Osteoblast (primary cell): Measurements from ENCODE around the gene RPLP2. TPM values are rescaled to one million over a fixed set of nuclear protein-coding genes. Genes with fewer than 3 reads are reported as not detected.
A peak's percentile ranks its signal among the peaks of the same experiment; 100 is the strongest.

Experiments
- DNase-seq: peaks from one replicate; pipeline ENCODE4 v3.0.0; 2011; ENCODE audit warnings: low spot score, mixed read lengths; ENCODE audit not compliant: insufficient read length; ENCODE audit errors: missing footprints
- H2AFZ ChIP-seq: 2 replicates; pipeline ENCODE4 v1.6.0; 2011; ENCODE audit warnings: mild to moderate bottlenecking, low read length
- H3K27ac ChIP-seq: 2 replicates; pipeline ENCODE4 v1.5.1; 2011; ENCODE audit warnings: mild to moderate bottlenecking, low read depth, low read length, moderate library complexity
- H3K27me3 ChIP-seq: 2 replicates; pipeline ENCODE4 v1.6.0; 2012; ENCODE audit warnings: mild to moderate bottlenecking, control low read depth, inconsistent platforms, low read length, moderate library complexity; ENCODE audit not compliant: insufficient read depth
- H3K36me3 ChIP-seq: 2 replicates; pipeline ENCODE4 v1.5.1; 2011; ENCODE audit warnings: mild to moderate bottlenecking, low read length, control low read depth, moderate library complexity; ENCODE audit not compliant: insufficient read depth
- H3K4me1 ChIP-seq: 2 replicates; pipeline ENCODE4 v1.5.1; 2011; ENCODE audit warnings: mild to moderate bottlenecking, low read length, control low read depth, moderate library complexity; ENCODE audit not compliant: insufficient read depth
- H3K4me2 ChIP-seq: 2 replicates; pipeline ENCODE4 v1.6.0; 2011; ENCODE audit warnings: mild to moderate bottlenecking, low read length; ENCODE audit not compliant: insufficient read depth
- H3K4me3 ChIP-seq: fragments of 200-600 bp; sonication (generic); 3 replicates; pipeline ENCODE4 v1.5.1; 2012; ENCODE audit warnings: mild to moderate bottlenecking, low read length, inconsistent platforms; ENCODE audit not compliant: insufficient read depth
- H3K79me2 ChIP-seq: 2 replicates; pipeline ENCODE4 v1.6.0; 2012; ENCODE audit warnings: mild to moderate bottlenecking, low read length, control low read depth, inconsistent platforms; ENCODE audit not compliant: insufficient read depth
- H3K9me3 ChIP-seq: 2 replicates; pipeline ENCODE4 v1.5.1; 2011; ENCODE audit warnings: low read depth, low read length, control low read depth
- H4K20me1 ChIP-seq: 2 replicates; pipeline ENCODE4 v1.6.0; 2012; ENCODE audit warnings: mild to moderate bottlenecking, low read length, control low read depth; ENCODE audit not compliant: insufficient read depth
- total RNA-seq: library from RNA; depleted of rRNA; stranded (reverse); fragments of >200 nt; gene quantifications from 2 replicates; pipeline ENCODE4 v1.2.3, GENCODE V29; 2012
- TF ChIP-seq, protein P1 (sequence below): IDR thresholded peaks from 2 replicates; pipeline ENCODE4 v1.5.1; 2011; ENCODE audit warnings: mild to moderate bottlenecking, low read depth, low read length, moderate library complexity; ENCODE audit errors: extremely low read depth

Gene RPLP2
- total RNA-seq, 1 donor, result 386 TPM

GRCh38 chr11:790721-791564 lies 18.8 kb upstream of the RPLP2 start:
- H3K4me1 ChIP-seq, result peaks cover 7% of the 10 kb centered on the region
- H2AFZ ChIP-seq, result no peak overlapping the region
- peak; percentile 95 for DNase-seq
- TF ChIP-seq, protein P1, sequence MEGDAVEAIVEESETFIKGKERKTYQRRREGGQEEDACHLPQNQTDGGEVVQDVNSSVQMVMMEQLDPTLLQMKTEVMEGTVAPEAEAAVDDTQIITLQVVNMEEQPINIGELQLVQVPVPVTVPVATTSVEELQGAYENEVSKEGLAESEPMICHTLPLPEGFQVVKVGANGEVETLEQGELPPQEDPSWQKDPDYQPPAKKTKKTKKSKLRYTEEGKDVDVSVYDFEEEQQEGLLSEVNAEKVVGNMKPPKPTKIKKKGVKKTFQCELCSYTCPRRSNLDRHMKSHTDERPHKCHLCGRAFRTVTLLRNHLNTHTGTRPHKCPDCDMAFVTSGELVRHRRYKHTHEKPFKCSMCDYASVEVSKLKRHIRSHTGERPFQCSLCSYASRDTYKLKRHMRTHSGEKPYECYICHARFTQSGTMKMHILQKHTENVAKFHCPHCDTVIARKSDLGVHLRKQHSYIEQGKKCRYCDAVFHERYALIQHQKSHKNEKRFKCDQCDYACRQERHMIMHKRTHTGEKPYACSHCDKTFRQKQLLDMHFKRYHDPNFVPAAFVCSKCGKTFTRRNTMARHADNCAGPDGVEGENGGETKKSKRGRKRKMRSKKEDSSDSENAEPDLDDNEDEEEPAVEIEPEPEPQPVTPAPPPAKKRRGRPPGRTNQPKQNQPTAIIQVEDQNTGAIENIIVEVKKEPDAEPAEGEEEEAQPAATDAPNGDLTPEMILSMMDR, result no peak
- H4K20me1 ChIP-seq, result peaks cover 7% of the 10 kb centered on the region
- peaks cover 3% of the 10 kb centered on the region for H3K79me2 ChIP-seq
- no peaks in the 10 kb centered on the region for H3K9me3 ChIP-seq
- no peak overlapping the region for H3K27ac ChIP-seq
- H3K27me3 ChIP-seq, result peaks cover 5% of the 10 kb centered on the region
- H3K36me3 ChIP-seq, result no peaks in the 10 kb centered on the region
- no peak overlapping the region for H3K4me3 ChIP-seq
- no peak overlapping the region for H3K4me2 ChIP-seq

DNA sequence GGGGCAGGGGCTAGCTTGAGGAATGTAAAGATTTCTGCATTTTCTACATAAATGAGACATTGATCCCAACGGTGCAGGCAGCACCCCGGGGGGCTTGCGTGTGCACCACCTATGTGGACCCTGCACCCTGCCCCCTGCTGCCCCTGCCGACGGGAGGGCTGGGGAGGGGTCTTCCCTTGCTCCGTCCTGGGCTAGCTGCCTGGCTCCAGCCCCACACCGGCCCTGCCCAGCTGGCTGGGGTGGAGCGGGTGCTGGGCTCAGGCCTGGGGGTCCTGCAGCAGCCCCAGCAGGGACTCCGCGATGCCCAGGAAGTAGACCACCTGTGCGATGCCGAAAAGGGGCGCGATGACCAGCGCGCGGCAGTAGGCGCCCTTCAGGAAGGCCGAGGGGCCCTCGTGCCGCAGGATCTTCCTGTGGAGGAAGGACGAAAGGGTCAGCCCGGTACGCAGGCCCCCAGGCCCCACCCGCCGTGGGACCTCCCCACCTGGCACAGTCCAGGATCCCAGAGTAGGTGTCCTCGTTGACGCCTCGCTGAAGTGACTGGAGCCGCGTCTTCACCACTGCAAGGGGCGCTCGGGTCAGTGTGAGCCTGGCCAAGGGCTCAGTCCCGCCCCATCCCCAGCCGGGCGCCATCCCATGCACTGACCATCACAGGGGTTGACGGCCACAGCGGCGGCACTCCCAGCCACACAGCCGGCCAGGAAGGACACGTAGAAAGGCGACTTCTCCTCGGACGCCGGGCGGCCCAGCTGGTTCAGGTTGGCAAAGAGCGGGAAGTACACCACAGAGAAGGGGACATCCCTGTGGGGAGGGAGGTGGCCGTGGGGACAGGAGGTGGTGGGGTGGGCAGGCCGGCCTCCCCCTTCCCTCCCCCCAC lies 17.9 kb upstream of the RPLP2 start:
- Histone ChIP-seq H3K79me2 (peaks cover 4% of the 10 kb centered on the region), H3K27me3 (peaks cover 5% of the 10 kb centered on the region), H3K36me3 (no peaks in the 10 kb centered on the region), H3K9me3 (no peaks in the 10 kb centered on the region), H4K20me1 (peaks cover 9% of the 10 kb centered on the region), H3K4me2 (no peak overlapping the region), H3K4me1 (peaks cover 15% of the 10 kb centered on the region), H3K4me3 (no peak overlapping the region), H2AFZ (no peak overlapping the region), H3K27ac (no peak overlapping the region)
- TF ChIP-seq, protein P1, result no peak
- no peak for DNase-seq

DNA sequence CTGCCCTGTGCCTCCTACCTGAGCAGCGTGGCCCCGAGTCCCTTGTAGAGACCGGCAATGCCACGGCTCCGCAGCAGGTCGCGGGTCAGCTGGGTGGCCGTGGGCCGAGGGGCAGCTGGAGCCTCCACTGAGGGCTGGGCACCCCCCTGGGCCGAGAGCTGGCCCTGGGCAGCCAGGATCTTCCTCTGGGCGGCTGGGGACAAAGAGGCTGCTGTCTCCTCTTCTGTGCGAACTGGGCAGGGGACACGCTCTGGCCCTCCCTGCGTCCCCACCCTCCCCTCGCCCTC lies 17.3 kb upstream of the RPLP2 start:
- Histone ChIP-seq H3K79me2 (peaks cover 4% of the 10 kb centered on the region), H4K20me1 (peaks cover 9% of the 10 kb centered on the region), H2AFZ (no peak overlapping the region), H3K4me3 (no peak overlapping the region), H3K4me1 (peaks cover 17% of the 10 kb centered on the region), H3K27me3 (peaks cover 5% of the 10 kb centered on the region), H3K4me2 (no peak overlapping the region), H3K27ac (no peak overlapping the region), H3K9me3 (no peaks in the 10 kb centered on the region), H3K36me3 (no peaks in the 10 kb centered on the region)
- DNase-seq, result no peak
- TF ChIP-seq, protein P1, result no peak

DNA sequence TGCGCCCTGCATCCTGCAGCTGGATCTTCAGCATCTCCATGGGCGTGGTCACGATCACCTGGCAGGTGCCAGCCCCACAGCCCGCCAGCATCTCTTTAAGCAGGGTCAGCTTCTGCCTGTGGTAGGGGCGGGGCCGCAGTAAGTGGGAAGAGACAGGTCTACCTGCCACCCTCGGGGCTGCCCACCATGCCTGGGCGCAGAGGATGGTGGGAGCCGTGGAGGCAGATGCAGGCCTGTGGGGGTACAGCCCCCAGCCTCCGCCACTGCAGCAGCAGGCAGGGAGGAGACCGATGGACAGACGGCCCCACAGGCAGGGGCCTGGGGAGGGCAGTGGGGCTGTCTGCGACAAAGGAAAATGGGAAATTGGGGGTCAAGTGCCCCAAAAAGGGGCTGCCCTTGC lies 16.9 kb upstream of the RPLP2 start:
- H3K4me3 ChIP-seq, result no peak overlapping the region
- no peak overlapping the region for H3K4me2 ChIP-seq
- no peak overlapping the region for H3K27ac ChIP-seq
- H3K9me3 ChIP-seq, result no peaks in the 10 kb centered on the region
- H3K4me1 ChIP-seq, result peaks cover 17% of the 10 kb centered on the region
- peaks cover 9% of the 10 kb centered on the region for H4K20me1 ChIP-seq
- no peak overlapping the region for H2AFZ ChIP-seq
- DNase-seq, result no peak
- H3K36me3 ChIP-seq, result no peaks in the 10 kb centered on the region
- H3K79me2 ChIP-seq, result peaks cover 4% of the 10 kb centered on the region
- H3K27me3 ChIP-seq, result peaks cover 5% of the 10 kb centered on the region
- TF ChIP-seq, protein P1, result no peak
